RCC 7860 (cell line): Measurements from ENCODE around the gene PAWR.
"Not testable (repeated sequence)": the region's sequence is repeated elsewhere in the genome, so short reads cannot be mapped to it uniquely, and the experiment has no call there.

ENCODE experiments used
- DNase-seq: peaks from one replicate; pipeline ENCODE4 v3.0.0-alpha.2; 2015; ENCODE audit warnings: low spot score
- FAIRE-seq: peaks from 2 replicates; lab custom pipeline; 2012; peaks lifted over from hg19 to GRCh38; lab: Jason Lieb, UNC

PAWR gene

GRCh38 chr12:79601908-79602307, 88.9 kb downstream of the PAWR start:
- DNase-seq (no peak), FAIRE-seq (no peak)

- FAIRE-seq (no peak), DNase-seq (no peak)
These were observed 92.9 kb downstream of the PAWR start for GRCh38 chr12:79597910-79598309.

GRCh38 chr12:79596719-79597350, 93.9 kb downstream of the PAWR start:
- DNase-seq (no peak), FAIRE-seq (no peak)

GRCh38 chr12:79595273-79595672, 95.5 kb downstream of the PAWR start:
- no peak for FAIRE-seq
- no peak for DNase-seq

GRCh38 chr12:79592865-79593264, 97.9 kb downstream of the PAWR start:
- FAIRE-seq (no peak), DNase-seq (no peak)

- DNase-seq, result no peak
- FAIRE-seq, result no peak
These were observed 98.8 kb downstream of the PAWR start for GRCh38 chr12:79591988-79592387.

- FAIRE-seq (no peak), DNase-seq (no peak)
These were observed 100.0 kb downstream of the PAWR start for GRCh38 chr12:79590751-79591150.

- no peak for DNase-seq
These were observed 103.4 kb downstream of the PAWR start for GRCh38 chr12:79587368-79587767.

GRCh38 chr12:79585147-79585546, 105.6 kb downstream of the PAWR start:
- no peak for FAIRE-seq
- no peak for DNase-seq

More at GRCh38 chr12:79587368-79587767, 103.4 kb downstream of the PAWR start:
- FAIRE-seq, result no peak

- FAIRE-seq, result no peak
- DNase-seq, result no peak
These were observed 116.9 kb downstream of the PAWR start for GRCh38 chr12:79573820-79574219.

GRCh38 chr12:79569679-79570078, 121.1 kb downstream of the PAWR start:
- DNase-seq, result no peak
- FAIRE-seq, result no peak

GRCh38 chr12:79567175-79567563, 123.6 kb downstream of the PAWR start:
- FAIRE-seq (no peak), DNase-seq (no peak)

- FAIRE-seq, result no peak
- DNase-seq, result no peak
These were observed 124.2 kb downstream of the PAWR start for GRCh38 chr12:79566452-79567174.

GRCh38 chr12:79564727-79565350, 125.9 kb downstream of the PAWR start:
- not testable (repeated sequence) for FAIRE-seq, DNase-seq

GRCh38 chr12:79563021-79563740, 127.6 kb downstream of the PAWR start:
- DNase-seq, result no peak
- FAIRE-seq, result no peak

- FAIRE-seq, result no peak
- DNase-seq, result no peak
These were observed 129.2 kb downstream of the PAWR start for GRCh38 chr12:79561401-79562132.

GRCh38 chr12:79560225-79560889, 130.4 kb downstream of the PAWR start:
- FAIRE-seq (no peak), DNase-seq (no peak)

- FAIRE-seq (no peak), DNase-seq (no peak)
These were observed 131.2 kb downstream of the PAWR start for GRCh38 chr12:79559591-79559990.

- FAIRE-seq, result no peak
These were observed 131.8 kb downstream of the PAWR start for GRCh38 chr12:79558924-79559469.

More at GRCh38 chr12:79558924-79559469, 131.8 kb downstream of the PAWR start:
- DNase-seq, result no peak
